Hindlimb muscle (tissue), 1 donor: ENCODE measurements around the gene TMOD2. TPM values are rescaled to one million over a fixed set of nuclear protein-coding genes. Genes with fewer than 3 reads are reported as not detected.
A peak's percentile ranks its signal among the peaks of the same experiment; 100 is the strongest.
"Not testable (repeated sequence)": the region's sequence is repeated elsewhere in the genome, so short reads cannot be mapped to it uniquely, and the experiment has no call there.

ENCODE experiments used
- DNase-seq: peaks from one replicate; pipeline ENCODE4 v3.0.0-alpha.2; 2013
- polyA plus RNA-seq: library from polyadenylated mRNA; unstranded; fragments of 120-200 nt; gene quantifications from one replicate; pipeline ENCODE4 v1.2.1, GENCODE V29; 2013; ENCODE audit not compliant: insufficient read length

Gene TMOD2
- polyA plus RNA-seq, 1 donor: 6.6 TPM

DNA sequence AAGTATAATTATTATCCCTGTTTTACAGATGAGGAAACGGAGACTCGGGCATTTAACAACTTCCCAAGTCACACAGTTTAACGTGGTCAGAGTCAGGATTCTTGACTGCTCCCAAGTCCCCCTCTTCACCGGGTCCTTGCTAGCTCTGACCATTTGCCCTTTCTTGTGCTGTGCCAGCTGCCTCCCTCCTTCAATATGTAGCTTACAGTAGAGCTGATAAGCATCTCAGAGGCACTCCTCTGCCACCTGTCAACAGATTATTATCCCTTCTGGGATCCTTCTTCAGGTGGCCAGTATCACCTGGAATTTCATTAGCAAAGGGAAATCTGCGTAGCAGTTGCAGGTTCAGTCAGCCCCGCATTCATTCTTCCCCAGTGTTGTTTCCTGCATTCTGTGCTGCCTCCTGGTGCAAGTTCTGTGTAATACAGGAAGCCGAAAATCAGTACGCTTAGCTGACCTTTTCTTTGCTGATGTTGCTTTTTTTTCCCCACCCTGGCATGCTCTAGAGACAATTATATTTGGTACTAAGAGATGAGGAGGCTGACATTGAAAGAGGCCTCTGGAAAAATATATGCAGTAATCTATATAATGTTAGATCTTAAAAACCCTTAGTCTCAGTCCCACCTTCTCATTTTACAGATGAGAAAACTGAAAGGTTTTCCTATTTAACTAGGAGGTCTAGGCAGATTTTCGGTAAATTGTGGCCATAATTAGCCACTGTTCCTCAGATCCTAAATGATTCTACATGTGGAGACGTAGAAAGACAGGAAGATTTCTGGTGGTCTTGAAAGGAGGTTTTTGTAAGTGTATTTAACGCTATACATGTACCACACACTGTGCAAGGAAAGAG, 24.8 kb downstream of the TMOD2 start:
- DNase-seq: peak; percentile 36

DNA sequence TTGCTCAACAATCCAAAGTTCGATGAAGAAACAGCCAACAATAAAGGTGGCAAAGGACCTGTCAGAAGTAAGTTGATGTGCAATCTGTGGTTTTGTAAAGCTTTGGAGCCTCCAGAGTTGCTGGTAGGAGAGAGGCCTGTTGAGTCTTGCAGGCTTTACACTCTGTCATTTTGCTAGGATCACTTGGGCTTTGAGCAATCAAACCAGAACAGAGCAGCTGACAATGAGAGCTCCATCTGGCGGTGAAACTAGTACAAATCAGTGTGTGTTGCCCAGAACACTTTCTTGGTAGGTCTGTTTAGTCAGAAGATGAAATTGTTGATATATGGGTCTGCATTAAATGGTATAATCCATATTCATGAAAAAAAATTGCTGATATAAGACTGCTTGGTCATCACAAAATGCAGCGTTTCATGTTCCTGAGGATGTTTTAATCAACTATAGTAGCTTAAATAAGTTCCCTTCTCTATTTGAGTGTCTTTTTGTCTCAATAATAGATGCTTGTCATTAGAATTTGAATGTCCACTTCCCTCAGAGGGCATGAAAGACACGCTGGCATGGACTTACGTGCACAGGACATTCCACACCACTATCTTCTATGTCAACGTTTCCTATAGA, 25.7 kb downstream of the TMOD2 start:
- peak; percentile 74 for DNase-seq

GRCh38 chr15:51780636-51781035, 29.2 kb downstream of the TMOD2 start:
- DNase-seq: no peak

- no peak for DNase-seq
Observed at GRCh38 chr15:51781506-51781905, 30.1 kb downstream of the TMOD2 start.

GRCh38 chr15:51782357-51782896, 31.0 kb downstream of the TMOD2 start:
- DNase-seq: no peak

DNA sequence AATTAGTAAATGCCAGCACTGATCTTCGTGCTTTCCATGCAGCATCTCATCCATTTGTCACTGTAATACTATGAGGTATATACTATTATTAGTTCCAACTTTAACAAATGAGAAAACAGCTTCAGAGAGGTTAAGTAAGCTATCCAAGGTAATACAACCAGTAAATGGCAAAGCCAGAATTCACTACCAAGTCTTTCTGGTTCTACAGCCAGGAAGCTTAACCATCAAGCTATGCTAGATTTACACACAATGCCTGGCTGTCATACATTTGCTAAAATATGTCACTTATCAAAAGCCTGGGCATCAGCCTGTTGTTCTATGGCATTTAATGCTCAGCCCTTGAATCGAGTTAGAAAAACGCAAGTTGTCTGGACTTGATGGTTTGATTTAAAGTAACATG, 32.6 kb downstream of the TMOD2 start:
- no peak for DNase-seq

DNA sequence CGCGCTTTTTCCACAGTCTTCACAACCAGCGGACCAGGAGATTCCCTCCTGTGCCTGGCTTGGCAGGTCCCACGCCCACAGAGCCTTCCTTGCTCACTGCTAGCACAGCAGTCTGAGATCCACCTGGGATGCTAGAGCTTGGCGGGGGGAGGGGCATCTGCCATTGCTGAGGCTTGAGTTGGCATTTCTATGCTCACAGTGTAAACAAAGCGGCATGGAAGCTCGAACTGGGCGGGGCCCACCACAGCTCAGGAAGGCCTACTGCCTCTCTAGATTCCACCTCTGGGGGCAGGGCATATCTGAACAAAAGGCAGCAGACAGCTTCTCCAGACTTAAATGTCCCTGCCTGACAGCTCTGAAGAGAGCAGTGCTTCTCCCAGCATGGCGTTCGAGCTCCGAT, 35.7 kb downstream of the TMOD2 start:
- not testable (repeated sequence) for DNase-seq

DNA sequence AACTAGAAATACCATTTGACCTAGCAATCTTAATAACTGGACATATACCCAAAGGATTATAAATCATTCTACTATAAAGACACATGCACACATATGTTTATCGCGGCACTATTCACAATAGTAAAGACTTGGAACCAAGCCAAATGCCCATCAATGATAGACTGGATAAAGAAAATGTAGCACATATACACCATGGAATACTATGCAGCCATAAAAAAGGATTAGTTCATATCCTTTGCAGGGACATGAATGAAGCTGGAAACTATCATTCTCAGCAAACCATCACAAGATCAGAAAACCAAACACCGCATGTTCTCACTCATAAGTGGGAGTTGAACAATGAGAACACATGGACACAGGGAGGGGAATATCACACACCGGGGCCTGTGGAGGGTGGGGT, 41.1 kb downstream of the TMOD2 start:
- DNase-seq: not testable (repeated sequence)

- peak; percentile 45 for DNase-seq
Observed at GRCh38 chr15:51793521-51794305, 42.3 kb downstream of the TMOD2 start.

DNA sequence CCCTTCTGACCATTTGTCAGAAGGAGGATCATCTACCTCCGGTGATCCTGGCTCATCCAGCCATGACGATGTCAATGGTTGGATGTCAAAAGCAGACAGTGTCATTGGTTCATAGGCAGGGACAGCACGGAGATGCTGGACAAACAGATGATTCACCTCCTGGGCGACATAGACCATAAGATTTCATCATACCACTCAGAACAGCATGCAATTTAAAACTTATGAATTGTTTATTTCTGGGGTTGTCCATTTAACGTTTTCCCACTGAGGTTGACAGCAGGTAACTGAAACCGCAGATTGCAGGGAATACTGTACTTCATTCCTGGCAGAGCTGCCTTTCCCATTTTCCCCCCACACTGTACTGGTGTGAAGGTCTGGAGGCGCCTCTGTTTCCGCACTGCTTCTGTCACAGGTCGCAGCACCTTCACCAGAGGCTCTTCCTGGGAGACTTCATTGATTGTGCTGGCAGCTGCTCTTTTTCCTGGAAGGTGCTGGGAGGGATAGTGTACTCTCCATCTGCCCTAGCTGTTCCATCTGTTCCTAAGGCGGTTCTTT, 45.5 kb downstream of the TMOD2 start:
- DNase-seq: no peak

- DNase-seq: no peak
Observed at GRCh38 chr15:51798281-51798680, 46.9 kb downstream of the TMOD2 start.

GRCh38 chr15:51799282-51800252, 48.2 kb downstream of the TMOD2 start:
- no peak for DNase-seq

GRCh38 chr15:51801391-51801835, 50.0 kb downstream of the TMOD2 start:
- no peak for DNase-seq

DNA sequence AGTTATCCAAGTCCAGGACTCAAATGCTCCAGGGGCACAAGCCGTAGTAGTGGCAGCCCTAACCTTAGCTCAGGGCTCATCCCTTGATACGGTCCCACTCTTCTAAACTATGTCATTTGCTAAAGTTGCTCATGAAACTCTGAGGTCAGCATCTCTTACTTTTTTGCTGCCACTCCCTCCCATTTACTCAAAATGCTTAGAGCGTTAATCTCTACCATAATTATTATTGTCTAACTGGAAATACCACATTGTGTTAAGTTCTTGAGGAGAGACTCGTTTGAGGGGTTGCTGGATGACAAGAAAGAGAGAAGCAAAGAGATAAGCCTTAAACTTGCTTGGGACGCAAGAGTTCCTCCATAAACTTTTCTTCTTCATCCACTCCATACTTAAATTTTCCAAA, 51.2 kb downstream of the TMOD2 start:
- DNase-seq: no peak

DNA sequence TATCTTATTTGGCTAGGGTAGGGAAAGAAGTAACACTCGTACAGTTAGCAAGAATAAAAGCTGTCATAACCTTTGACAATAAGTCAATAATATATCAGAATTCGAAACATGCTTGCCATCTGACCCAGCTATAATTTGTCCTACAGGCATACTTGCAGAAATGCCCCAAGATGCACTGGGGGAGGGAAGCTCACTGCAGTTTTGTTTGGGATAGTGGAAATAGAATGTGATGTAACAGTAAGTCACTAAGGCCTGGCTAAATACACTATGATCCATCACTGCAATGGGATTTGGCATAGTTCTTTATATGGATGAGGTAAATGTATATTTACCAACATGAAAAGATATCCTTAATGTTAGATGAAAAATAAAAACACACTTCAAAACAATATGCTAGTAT, 52.6 kb downstream of the TMOD2 start:
- DNase-seq: no peak

DNA sequence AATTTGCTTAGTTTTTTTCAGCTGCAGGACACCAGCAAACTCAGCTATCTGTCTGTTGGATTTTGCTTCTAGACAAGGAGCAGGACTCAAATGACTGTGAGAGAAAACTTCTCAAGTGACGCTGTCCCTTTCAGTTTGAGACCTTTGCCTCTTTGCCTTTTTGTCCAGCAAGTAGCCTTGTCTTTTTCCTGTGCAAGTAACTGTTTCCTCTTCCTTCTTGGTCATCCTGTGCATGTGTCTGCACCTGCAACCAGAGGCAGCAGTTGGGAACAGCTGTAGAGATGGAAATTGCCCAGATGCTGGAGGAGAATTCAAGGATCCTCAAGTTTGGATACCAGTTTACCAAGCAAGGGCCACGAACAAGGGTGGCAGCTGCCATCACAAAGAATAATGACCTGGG, 54.7 kb downstream of the TMOD2 start:
- no peak for DNase-seq

- no peak for DNase-seq
Observed at GRCh38 chr15:51809457-51809856, 58.1 kb downstream of the TMOD2 start.

GRCh38 chr15:51812598-51812997, 61.2 kb downstream of the TMOD2 start:
- DNase-seq: no peak

- DNase-seq: no peak
Observed at GRCh38 chr15:51814606-51815005, 63.2 kb downstream of the TMOD2 start.

DNA sequence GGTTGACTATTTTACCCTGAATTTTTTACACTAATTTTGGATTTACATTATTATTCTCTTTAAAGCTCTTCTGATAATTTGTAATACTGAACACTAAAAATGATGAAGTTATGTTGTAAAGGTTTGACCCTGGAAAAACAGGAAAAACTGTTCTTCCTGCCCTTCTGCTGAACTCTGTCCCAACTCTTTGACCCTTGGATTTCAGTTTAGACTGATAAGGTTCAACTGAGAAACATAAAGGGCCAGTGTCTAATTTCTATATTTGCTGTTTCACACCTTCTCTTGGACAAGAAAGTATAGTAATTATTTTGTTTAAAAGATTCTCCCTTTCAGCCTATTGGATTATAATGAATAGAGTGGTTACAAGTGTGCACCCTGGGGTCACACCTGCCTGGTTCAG, 65.2 kb downstream of the TMOD2 start:
- DNase-seq: no peak

GRCh38 chr15:51818150-51818549, 66.8 kb downstream of the TMOD2 start:
- DNase-seq: no peak
